ENCODE results near the gene LRP8.

DNA sequence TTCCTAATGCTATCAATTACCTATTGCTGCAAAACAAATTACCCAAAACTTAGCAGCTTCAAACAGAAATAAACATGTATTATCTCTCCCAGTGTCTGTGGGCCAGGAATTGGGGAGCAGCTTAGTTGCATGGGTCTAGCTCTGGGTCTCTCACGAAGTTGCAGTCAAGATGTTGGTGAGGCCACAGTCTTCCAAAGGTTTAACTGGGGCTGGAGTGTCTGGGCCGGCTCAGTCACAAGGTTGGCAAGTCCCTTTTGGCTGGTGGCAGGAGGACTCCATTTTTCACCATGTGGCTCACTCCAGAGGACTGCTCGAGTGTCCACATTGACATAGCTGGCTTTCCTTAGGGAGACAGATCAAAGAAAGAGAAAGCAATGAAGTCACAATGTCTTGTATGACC, 5.0 kb upstream of the LRP8 start:
- TF ChIP-seq POLR2A (IDR thresholded peaks at IDR 0.05; ENCODE audit: insufficient read depth in 1 of 2, low read depth in 2 of 2, low read length in 2 of 2) (no peak), ZSCAN20 (CRISPR knock-in tag; IDR thresholded peaks at IDR 0.05; ENCODE audit: borderline replicate concordance) (no peak), HDAC1 (CRISPR knock-in tag; IDR thresholded peaks at IDR 0.05) (no peak), SNAPC2 (CRISPR knock-in tag; IDR thresholded peaks at IDR 0.05) (no peak), SP1 (IDR thresholded peaks at IDR 0.05) (no peak), SP1 (CRISPR knock-in tag; IDR thresholded peaks at IDR 0.05) (no peak)
- TF ChIP-seq, protein P1, sequence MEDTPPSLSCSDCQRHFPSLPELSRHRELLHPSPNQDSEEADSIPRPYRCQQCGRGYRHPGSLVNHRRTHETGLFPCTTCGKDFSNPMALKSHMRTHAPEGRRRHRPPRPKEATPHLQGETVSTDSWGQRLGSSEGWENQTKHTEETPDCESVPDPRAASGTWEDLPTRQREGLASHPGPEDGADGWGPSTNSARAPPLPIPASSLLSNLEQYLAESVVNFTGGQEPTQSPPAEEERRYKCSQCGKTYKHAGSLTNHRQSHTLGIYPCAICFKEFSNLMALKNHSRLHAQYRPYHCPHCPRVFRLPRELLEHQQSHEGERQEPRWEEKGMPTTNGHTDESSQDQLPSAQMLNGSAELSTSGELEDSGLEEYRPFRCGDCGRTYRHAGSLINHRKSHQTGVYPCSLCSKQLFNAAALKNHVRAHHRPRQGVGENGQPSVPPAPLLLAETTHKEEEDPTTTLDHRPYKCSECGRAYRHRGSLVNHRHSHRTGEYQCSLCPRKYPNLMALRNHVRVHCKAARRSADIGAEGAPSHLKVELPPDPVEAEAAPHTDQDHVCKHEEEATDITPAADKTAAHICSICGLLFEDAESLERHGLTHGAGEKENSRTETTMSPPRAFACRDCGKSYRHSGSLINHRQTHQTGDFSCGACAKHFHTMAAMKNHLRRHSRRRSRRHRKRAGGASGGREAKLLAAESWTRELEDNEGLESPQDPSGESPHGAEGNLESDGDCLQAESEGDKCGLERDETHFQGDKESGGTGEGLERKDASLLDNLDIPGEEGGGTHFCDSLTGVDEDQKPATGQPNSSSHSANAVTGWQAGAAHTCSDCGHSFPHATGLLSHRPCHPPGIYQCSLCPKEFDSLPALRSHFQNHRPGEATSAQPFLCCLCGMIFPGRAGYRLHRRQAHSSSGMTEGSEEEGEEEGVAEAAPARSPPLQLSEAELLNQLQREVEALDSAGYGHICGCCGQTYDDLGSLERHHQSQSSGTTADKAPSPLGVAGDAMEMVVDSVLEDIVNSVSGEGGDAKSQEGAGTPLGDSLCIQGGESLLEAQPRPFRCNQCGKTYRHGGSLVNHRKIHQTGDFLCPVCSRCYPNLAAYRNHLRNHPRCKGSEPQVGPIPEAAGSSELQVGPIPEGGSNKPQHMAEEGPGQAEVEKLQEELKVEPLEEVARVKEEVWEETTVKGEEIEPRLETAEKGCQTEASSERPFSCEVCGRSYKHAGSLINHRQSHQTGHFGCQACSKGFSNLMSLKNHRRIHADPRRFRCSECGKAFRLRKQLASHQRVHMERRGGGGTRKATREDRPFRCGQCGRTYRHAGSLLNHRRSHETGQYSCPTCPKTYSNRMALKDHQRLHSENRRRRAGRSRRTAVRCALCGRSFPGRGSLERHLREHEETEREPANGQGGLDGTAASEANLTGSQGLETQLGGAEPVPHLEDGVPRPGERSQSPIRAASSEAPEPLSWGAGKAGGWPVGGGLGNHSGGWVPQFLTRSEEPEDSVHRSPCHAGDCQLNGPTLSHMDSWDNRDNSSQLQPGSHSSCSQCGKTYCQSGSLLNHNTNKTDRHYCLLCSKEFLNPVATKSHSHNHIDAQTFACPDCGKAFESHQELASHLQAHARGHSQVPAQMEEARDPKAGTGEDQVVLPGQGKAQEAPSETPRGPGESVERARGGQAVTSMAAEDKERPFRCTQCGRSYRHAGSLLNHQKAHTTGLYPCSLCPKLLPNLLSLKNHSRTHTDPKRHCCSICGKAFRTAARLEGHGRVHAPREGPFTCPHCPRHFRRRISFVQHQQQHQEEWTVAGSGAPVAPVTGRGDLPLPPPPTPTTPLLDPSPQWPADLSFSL (CRISPR knock-in tag; IDR thresholded peaks at IDR 0.05): no peak
